HG03439 (cell line): ENCODE data around the gene FOXQ1.

Experiments
- ATAC-seq: cut with Tn5 transposase; IDR thresholded peaks from one replicate; pipeline ENCODE4 v1.9.1; 2021; ENCODE audit warnings: mild to moderate bottlenecking, moderate library complexity; ENCODE audit not compliant: unreplicated experiment

FOXQ1 gene, protein sequence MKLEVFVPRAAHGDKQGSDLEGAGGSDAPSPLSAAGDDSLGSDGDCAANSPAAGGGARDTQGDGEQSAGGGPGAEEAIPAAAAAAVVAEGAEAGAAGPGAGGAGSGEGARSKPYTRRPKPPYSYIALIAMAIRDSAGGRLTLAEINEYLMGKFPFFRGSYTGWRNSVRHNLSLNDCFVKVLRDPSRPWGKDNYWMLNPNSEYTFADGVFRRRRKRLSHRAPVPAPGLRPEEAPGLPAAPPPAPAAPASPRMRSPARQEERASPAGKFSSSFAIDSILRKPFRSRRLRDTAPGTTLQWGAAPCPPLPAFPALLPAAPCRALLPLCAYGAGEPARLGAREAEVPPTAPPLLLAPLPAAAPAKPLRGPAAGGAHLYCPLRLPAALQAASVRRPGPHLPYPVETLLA

DNA sequence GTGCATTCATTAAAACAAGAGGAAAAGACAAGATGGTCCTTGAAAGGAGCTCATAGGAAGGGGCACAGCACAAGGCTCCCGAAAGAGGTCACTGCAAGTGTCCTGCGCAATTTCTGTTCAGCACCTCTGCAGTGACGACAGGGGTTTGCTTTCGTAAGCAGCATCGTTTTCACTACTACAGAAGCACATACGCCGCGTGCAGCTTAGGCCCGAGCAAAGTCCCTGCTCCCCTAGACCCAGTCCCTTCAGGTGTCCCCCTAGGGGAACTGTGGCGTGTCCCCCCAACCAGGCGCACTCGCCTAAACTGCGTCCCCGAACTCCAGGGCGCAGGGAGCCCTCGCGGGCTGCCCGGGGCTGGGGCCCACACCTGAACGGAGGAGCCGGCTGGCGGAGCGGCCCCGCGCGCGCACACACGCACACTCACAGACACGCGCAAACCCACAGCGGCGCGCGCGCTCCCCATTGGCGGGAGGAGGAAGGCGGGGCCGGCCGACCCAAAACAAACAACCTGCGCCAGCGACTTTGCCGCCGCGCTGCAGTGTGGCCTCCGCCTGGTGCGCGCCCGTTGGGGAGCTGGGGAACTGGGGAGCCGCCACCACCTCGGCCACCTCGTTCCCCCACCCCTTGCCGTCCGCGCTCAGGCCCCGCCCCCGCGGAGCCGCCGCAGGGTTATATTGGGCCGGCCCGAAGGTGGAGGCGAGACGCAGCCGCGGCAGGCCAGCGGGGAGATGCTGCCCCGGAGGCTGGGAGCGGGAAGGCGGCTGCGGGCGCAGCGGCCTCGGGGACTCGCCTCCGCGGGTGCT, at the start of gene FOXQ1:
Gene FOXQ1 (plus strand): TSS at position 699 of the 803 bp plus-strand sequence. CDS start 607 bp downstream, outside the sequence.
- no peak for ATAC-seq

DNA sequence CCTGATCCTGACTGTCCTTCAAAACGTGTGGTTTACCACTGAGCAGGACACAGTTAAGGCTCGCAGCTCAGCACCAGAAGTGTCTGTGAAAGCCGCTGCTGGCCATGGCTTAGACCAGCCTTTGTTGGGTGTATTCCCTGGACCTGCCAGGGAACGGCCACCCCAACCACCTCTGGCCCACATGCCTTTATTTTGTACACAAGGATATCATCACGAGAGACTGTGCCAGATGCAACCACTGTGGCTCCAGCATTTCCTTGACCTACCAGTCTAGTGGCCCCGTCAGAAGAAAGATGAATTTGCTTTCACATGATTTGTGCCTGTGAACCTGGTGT, 49.2 kb upstream of the FOXQ1 start:
- no peak for ATAC-seq

- ATAC-seq, result no peak
Observed at GRCh38 chr6:1263039-1263849, 48.7 kb upstream of the FOXQ1 start.

GRCh38 chr6:1263850-1264377, 48.0 kb upstream of the FOXQ1 start:
- ATAC-seq, result no peak

DNA sequence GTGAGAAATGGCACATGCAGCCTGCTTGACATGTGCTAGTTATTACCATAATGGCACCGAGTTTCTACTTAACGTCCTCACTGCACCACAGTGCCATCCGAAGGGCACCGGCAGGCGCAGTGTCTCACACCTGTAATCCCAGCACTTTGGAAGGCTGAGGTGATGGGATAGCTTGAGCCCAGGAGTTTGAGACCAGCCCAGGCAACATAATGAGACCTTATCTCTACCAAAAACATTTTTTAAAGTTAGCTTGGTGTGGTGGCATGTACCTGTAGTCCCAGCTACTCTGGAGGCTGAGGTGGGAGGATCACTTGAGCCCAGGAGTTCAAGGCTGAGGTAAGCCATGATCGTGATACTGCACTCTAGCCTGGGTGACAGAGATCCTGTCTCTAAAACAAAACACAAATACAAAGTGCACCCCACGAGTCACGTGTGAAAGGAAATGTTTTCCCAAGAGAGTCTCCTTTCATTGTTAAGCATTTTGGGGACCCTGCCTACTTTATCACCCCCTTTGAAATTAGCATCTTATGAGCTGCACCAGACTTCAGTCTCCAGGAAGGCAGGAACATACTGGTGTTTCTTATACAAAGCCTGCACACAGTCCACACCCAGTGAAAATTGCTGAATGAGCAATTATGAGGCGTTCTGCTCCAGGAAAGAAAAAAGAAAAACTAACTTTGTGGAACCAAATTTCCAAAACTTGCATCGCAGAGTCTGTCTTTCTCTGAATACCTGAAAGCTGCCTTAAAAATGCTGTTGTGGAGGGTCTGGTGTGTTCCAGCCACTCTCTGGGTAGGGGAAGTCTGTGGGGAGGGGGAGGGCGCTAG, 47.1 kb upstream of the FOXQ1 start:
- no peak for ATAC-seq

DNA sequence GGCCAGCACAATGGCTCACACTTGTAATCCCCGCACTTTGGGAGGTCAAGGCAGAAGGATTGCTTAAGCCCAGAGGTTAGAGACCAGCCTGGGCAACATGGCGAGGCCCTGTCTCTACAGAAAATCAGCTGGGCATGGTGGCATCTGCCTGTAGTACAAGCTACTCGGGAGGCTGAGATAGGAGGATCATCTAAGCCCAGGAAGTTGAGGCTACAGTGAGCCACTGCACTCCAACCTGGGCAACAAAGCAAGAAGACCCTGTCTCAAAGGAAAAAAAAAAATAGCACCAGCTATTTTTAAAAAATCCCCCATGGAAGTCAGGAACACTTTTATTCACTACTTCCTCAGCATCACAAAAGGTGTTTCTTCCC, 45.2 kb upstream of the FOXQ1 start:
- ATAC-seq, result no peak

DNA sequence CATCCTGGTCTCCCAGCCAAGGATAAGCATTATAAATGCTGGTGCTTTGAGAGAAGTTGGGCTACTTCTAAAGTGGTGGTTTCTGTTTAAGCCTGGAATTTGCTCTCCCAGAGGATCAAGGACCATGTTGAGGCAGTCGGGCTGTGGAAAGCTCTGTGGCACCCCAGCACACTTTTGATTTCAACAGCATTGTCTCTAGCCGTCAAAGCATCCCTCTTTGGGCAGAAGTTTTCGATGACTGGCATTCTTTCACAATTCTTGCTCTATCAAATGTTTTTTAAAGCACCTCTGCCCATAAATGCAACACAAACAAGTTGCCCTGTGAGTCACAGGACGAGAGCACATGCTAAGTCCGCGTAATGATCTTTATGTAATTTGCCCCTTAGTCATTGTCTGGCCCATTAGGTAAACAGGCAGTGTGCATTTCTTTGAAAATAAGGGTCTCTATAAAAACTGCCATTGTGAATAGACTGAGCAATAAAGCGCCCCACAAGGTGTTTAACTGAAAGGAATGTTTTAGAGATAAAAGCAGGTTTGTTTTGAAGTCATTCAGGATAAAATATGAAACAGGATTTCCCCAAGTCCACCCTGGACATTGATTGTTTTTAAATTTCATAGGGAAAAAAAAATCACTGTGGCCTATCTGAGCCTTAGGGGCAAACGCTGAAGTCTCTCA, 44.7 kb upstream of the FOXQ1 start:
- ATAC-seq, result no peak

DNA sequence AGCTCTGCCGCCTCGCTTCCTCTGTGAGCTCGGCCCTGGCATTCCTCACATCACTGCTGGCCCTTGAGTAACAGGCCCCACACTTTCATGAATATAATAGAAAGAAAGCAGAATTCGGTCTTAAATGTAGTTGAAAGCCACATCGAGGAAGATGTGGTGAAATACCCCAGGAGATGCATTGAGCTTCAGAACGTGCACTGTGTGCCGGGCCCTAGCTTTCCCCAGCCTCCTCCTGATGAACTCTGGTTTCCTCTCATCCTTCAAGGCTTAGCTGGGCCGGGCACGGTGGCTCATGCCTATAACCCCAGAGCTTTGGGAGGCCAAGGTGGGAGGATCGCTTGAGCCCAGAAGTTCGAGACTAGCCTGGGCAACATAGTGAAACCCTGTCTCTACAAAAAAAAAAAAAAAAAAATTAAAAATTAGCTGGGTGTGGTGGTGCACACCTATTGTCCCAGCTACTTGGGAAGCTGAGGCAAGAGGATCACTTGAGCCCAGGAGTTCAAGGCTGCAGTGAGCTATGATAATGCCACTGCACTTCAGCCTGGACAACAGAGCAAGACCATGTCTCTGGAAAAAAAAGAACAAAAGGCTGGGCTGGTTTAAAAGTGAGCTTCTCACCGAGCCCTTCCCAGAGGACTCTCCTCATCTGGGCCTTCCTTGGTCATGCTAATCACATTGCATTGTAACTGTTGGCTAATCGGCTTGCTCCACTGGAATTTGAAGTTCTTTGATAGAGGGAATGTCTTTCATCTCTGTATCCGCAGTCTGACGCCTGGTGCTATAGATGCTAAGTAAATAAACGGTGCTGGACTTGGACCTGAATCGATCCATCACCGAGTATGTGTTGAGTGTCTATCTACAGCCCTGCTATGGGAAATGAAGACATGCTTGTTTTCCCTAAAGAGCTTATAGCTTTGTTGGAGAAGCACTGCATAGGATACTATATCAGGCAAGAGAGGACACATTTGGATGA, 43.8 kb upstream of the FOXQ1 start:
- ATAC-seq, result no peak

DNA sequence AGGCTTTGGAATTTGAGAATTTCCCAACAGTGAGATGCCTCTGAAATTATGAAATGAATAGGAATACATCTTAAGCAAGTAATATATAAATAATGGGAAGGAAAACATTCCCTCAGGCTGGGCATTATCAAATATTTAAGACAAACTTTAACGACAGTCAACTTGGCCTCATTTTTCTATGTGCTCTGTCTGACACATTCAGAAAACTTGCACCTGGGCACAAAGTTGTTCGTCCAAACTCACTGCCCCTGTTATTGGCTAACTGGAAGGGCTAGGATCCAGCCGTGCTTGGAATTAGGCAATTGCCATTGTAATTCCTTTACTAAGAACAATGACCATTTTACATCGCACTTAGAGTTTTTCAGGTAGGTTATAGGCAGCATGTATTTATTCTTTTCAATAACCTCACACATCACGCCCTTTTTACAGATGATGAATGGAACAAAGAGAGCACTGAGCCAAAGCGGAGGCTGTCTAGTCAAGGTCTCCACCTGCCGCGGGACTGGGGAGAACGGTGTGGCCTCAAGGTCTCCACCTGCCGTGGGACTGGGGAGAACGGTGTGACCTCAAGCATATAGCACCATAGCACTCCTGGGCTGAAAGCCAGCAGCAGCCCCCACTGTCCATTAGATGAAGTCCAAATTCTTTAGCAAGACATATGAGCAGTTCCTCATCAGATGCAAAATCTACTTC, 40.7 kb upstream of the FOXQ1 start:
- ATAC-seq, result no peak

- ATAC-seq, result no peak
Observed at GRCh38 chr6:1278061-1278720, 33.7 kb upstream of the FOXQ1 start.

GRCh38 chr6:1279065-1279464, 32.8 kb upstream of the FOXQ1 start:
- no peak for ATAC-seq

- ATAC-seq, result no peak
Observed at GRCh38 chr6:1280666-1281300, 31.1 kb upstream of the FOXQ1 start.

GRCh38 chr6:1281746-1282145, 30.2 kb upstream of the FOXQ1 start:
- ATAC-seq, result no peak

- ATAC-seq, result no peak
Observed at GRCh38 chr6:1283501-1283900, 28.4 kb upstream of the FOXQ1 start.

DNA sequence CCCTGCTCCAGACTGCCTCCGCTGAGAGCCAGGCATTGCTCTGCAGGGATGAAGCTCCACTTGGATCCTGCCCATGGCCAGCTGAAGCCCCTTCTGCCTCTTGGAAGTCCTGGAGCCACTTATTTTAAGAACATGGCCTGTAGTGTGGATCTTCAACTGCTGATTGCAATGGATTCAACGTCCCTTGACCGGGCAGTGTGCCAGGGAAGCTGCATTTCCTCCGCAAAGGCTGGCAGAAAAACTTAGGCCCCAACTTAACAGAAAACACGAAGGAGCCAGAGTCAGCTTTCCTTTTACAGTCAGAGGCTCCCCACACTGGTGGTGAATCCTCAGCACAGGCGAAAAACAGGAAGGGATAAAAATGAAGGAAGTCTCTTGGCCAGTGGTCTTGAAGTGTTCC, 26.3 kb upstream of the FOXQ1 start:
- no peak for ATAC-seq

DNA sequence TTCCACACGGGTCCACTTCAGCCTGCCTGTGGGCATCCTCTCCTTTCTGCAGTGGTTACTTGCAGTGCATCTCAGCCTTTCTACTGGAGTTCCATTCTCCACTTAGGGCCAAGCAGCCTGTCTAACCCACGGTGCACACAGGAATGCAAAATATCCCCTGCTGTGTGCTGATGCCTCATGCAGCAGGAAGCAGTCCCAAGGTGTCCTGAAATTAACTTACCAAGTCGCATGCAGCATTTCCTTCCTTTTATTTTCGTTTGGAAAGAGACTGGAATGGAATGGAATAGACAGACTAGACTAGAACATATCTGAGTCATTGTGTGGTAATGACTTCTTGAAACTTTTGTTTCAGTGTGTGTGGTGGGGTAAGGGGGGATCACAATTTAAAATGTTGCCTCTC, 25.9 kb upstream of the FOXQ1 start:
- ATAC-seq, result no peak

DNA sequence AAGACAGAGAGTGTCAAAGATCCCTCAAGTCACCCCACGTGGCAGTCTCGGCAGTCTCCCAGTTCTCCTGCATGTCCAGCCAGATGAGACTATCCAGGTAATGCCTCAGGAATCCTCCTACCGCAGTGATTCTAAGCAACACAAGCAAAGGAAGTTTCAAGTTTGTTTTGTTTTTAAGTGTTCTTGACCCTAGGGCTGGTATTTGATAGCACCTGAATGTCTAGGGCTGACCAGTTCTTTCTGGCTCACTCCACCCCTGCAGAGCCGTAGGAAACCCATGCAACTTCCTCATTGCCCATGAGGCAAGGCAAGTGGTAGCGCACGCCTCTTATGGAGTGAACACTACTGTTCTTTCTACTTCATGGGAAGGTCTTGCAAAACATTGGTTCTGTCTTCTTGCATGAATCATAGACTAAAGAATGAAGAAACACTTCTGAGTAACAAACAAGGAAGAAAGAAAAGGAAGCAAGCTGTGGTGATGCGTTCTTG, 24.8 kb upstream of the FOXQ1 start:
- no peak for ATAC-seq
